ENCODE results near the gene DNMT1.
A peak's percentile ranks its signal among the peaks of the same experiment; 100 is the strongest.

Gene DNMT1

DNA sequence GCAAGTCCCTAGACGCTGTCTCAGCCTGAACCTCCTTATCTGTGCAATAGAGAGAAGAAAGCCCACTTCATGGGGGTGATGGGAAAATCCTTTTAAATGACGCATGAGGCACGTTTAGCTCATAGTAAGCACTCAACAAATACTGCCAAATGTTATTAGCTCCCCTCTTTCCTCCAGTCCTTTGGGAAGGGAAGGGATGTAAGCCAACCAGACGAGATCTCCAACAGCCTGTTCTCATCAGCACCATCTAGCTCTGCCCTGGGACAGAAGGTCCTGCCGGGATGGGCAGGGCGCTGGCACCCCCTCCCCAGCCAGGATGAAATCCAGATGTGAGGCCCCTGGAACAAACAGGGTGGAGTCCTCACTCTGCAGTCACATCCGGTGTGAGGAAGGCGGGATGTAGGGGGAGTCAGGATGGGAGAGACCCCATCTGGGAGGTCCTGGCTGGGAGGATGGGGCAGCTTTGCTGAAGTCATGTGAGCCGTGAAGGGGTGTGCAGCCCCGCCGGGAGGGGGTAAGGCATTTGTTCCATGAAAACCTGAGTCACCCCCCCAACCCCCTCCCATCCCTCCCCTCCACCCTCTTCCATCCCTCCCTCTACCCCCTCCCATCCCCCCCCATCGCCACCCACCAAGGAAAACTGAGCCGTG is 31.7 kb upstream of the DNMT1 start:
- Mint-ChIP-seq H3K36me3 (peaks cover 4% of the 10 kb centered on the region), H3K4me3 (no peak overlapping the region), H3K27me3 (no peaks in the 10 kb centered on the region), H3K27ac (no peak overlapping the region), H3K4me1 (peaks cover 10% of the 10 kb centered on the region), H3K9me3 (no peaks in the 10 kb centered on the region)

DNA sequence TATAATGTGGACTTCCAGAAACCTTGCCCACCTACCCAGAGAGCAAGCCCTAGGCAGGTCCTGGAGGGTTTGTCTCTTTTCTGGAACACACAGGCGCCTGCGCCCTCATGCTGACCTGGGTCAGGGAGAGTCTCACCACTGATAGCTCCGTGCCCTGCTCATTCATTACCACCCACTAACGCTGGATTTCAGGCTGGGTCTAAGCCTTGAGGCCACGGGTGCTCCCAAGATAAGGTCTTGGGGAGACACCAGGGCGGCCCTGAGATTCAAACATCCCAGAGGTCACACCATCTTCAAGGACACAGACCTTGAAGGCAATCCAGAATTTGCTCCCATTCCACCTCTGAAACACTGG is 31.2 kb upstream of the DNMT1 start:
- no peaks in the 10 kb centered on the region for H3K9me3 Mint-ChIP-seq
- no peak overlapping the region for H3K4me3 Mint-ChIP-seq
- H3K36me3 Mint-ChIP-seq = peaks cover 4% of the 10 kb centered on the region
- H3K27me3 Mint-ChIP-seq = no peaks in the 10 kb centered on the region
- peaks cover 10% of the 10 kb centered on the region for H3K4me1 Mint-ChIP-seq
- no peak overlapping the region for H3K27ac Mint-ChIP-seq

DNA sequence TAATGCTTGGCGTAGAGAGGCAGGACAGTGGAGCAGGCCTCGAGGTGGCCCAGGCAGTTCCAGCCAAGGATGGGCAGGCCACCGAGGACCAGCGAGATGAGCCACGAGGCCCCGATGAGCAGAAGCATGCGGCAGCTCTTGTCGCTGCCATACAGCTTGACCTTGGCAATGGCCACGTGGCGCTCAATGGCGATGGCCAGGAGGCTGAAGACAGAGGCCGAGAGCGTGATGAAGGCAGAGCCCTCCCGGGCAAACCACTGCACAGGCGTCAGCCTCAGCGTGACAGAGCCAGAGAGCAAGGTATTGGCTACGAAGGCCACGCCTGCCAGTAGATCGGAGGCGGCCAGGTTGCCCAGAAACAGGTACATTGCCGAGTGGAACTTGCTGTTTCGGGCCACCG is 29.6 kb upstream of the DNMT1 start:
- no peaks in the 10 kb centered on the region for H3K27me3 Mint-ChIP-seq
- no peak overlapping the region for H3K4me3 Mint-ChIP-seq
- no peak overlapping the region for H3K27ac Mint-ChIP-seq
- H3K4me1 Mint-ChIP-seq = peaks cover 5% of the 10 kb centered on the region
- no peaks in the 10 kb centered on the region for H3K9me3 Mint-ChIP-seq
- H3K36me3 Mint-ChIP-seq = peaks cover 4% of the 10 kb centered on the region

DNA sequence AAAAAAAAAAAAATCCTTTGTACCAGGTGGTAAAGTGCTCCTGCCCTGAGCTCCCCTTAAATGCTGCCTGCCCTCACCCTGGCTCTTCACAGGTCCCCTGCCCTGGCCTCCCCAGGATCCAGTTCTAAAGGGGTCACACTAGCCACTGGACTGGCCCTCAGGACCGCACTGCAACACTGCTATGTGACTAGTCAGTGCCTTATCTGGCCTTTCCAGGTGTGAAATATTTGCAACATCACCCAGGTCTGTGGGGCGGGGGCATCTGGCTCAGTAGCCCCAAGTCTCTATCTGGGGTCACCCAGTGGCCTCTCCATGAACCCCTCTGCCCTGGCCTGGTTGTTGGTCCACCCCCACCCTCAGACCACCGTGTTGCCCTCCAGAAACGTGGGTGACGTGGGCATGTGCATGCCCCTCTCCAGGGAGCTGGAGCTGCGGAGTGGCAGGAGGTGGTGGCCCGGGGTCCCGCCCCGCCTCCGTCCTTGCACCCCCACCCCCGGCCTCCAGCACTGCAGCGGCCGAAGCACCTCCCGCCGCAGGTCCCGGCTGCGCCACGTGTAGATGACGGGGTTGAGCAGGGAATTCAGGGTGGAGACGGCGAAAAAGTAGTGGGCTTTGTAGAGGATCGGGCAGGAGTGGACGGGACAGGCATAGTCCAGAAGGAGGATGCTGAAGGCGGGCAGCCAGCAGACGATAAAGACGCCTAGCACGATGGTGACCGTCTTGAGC is 28.9 kb upstream of the DNMT1 start:
- H3K27ac Mint-ChIP-seq = no peak overlapping the region
- no peak overlapping the region for H3K4me3 Mint-ChIP-seq
- no peaks in the 10 kb centered on the region for H3K9me3 Mint-ChIP-seq
- H3K4me1 Mint-ChIP-seq = peaks cover 8% of the 10 kb centered on the region
- no peaks in the 10 kb centered on the region for H3K27me3 Mint-ChIP-seq
- peaks cover 4% of the 10 kb centered on the region for H3K36me3 Mint-ChIP-seq

DNA sequence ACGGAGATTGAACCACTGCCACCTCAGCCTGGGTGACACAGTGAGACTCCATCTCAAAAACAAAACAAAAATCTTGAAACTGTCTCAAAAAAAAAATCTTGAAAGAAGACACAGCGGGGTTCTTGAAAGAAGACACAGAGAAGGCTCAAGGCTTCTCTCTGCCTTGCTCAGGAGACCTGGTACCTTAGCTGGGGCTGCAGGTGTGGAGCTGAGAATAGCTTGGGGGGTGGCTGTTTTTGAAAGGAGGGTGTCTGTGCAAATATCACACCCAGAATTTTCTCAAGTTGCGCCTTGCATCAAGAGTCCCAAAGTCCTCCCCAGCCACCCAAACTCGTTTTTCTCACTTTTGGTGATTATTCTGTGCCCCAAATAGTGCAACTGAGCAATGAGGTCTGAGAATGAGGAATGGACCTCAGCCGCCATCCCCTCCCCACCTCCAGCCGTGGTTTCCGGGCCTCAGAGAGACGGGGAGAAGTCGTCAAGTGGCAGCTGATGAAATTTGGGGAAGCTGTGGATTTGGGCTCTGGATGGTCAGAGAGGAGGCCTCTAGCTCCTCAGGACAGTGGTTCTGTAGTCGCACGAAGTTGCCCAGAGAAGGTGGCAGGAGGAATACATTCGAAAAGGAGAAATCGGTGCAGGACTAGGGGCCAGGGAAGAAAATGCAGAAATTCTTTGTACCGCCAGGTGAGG is 27.6 kb upstream of the DNMT1 start:
- no peak overlapping the region for H3K4me3 Mint-ChIP-seq
- no peaks in the 10 kb centered on the region for H3K27me3 Mint-ChIP-seq
- H3K4me1 Mint-ChIP-seq = peaks cover 8% of the 10 kb centered on the region
- H3K36me3 Mint-ChIP-seq = peaks cover 4% of the 10 kb centered on the region
- H3K9me3 Mint-ChIP-seq = no peaks in the 10 kb centered on the region
- no peak overlapping the region for H3K27ac Mint-ChIP-seq

DNA sequence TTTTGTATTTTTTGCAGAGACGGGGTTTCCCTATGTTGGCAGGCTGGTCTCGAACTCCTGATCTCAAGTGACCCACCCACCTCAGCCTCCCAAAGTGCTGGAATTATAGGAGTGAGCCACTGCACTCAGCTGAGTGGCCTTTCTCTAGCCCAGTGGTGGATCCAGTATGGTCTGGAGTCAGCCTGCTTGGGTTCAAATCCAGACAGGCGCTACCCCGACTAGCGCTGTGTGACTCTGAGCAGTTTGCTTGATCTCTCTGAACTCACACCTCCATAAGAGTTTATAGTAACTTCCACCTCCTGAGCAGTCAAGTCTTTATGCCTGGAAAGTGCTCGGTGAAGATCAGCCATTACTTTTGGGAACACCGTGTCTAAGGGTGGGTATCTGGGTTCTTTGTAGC is 25.9 kb upstream of the DNMT1 start:
- Mint-ChIP-seq H3K36me3 (peaks cover 4% of the 10 kb centered on the region), H3K4me1 (peaks cover 4% of the 10 kb centered on the region), H3K9me3 (no peaks in the 10 kb centered on the region), H3K27me3 (no peaks in the 10 kb centered on the region), H3K27ac (no peak overlapping the region), H3K4me3 (no peak overlapping the region)

DNA sequence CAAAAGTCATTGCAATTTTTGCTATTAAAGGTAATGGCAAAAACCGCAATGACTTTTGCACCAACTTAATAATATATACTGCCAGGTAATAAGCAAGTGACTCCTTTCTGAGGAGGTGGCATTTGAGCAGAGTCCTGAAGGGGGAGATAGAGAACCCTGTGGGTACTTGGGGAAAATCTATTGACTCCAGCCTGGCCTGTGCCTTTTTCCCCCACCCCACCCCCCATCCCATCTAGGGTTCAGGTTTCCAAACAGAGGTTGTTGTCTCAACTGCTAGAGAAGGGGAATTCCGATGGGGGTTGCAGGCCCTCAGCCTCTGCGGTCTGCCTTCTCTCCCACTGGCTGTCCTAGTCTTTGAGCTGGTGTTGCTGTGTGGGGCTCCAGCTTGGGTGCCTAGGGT is 24.9 kb upstream of the DNMT1 start:
- H3K36me3 Mint-ChIP-seq = peaks cover 4% of the 10 kb centered on the region
- H3K4me1 Mint-ChIP-seq = peaks cover 4% of the 10 kb centered on the region
- H3K27ac Mint-ChIP-seq = no peak overlapping the region
- no peak overlapping the region for H3K4me3 Mint-ChIP-seq
- no peaks in the 10 kb centered on the region for H3K9me3 Mint-ChIP-seq
- no peaks in the 10 kb centered on the region for H3K27me3 Mint-ChIP-seq

DNA sequence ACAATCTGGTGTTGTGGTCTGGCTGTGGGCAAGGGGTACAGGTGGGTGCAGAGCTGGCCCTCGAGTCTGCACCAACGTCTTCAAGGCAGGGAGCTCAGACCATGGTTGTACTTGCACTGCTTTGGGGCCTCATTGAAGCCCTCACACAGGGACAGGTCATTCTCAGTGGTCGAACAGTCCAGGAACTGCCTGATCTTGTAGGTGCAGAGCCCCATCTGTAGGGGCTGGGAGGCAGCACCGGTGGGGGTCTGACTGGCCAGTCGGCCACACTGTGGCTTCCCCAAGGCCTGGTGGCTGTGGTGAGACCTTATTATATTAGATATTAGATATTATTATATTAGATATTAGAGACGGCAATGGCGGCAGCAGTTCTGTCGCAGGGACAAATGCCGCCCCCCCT is 22.3 kb upstream of the DNMT1 start:
- Mint-ChIP-seq H3K36me3 (no peaks in the 10 kb centered on the region), H3K9me3 (no peaks in the 10 kb centered on the region), H3K27me3 (no peaks in the 10 kb centered on the region), H3K27ac (no peak overlapping the region), H3K4me1 (peaks cover 4% of the 10 kb centered on the region), H3K4me3 (no peak overlapping the region)

DNA sequence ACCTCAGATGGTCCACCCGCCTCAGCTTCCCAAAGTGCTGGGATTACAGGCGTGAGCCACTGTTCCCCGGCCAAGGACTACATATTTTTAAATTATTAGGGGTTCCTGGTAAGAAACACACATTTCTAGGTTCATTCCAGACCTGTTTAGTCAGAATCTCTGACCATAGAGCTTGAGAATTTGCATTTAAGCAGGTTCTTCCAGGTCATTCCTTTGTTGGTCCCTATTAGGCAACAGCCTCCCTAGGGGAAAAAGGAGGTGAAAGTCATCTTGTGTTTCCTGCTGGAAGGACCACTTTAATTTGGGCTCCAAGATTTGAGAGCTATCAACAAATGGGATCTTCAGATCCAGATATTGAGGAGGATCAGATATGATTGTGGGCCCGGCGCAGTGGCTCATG is 20.0 kb upstream of the DNMT1 start:
- H3K36me3 Mint-ChIP-seq = no peaks in the 10 kb centered on the region
- no peak overlapping the region for H3K27ac Mint-ChIP-seq
- H3K27me3 Mint-ChIP-seq = no peaks in the 10 kb centered on the region
- peaks cover 4% of the 10 kb centered on the region for H3K4me1 Mint-ChIP-seq
- H3K4me3 Mint-ChIP-seq = no peak overlapping the region
- H3K9me3 Mint-ChIP-seq = no peaks in the 10 kb centered on the region

DNA sequence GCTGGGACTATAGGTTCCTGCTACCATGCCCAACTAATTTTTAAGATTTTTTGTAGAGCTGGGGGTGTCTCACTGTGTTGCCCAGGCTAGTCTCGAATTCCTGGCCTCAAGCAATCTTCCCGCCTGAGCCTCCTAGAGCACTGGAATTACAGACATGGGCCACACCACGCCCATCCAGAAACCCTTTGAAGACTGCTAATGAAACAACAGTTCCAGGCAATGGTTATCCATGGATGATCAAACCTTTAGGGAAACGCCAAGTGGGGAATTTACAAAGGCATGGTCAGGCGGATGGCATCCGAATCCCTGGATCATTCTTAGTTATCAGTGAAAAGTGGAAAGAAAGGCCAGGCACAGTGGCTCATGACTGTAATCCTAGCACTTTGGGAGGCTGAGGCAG is 16.9 kb upstream of the DNMT1 start:
- no peaks in the 10 kb centered on the region for H3K4me1 Mint-ChIP-seq
- no peaks in the 10 kb centered on the region for H3K27me3 Mint-ChIP-seq
- H3K36me3 Mint-ChIP-seq = peaks cover 1% of the 10 kb centered on the region
- H3K4me3 Mint-ChIP-seq = no peak overlapping the region
- H3K27ac Mint-ChIP-seq = no peak overlapping the region
- no peaks in the 10 kb centered on the region for H3K9me3 Mint-ChIP-seq

DNA sequence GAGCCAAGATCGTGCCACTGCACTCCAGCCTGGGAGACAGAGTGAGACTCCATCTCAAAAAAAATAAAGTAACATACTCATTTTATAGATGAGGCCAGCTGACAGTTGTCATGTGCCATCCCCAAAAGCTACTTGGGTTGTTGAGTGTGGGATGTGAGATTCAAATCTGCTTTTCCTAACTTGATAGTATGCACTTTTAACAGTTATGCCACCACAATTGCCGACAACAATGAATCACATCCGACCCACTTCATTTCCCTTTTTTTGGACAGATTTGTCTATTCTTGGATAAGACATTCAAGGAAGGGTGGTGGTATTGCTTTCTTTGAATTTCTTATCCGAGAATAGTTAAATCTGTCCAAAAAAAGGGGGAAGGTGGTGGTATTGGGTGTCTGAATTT is 16.3 kb upstream of the DNMT1 start:
- Mint-ChIP-seq H3K4me1 (no peaks in the 10 kb centered on the region), H3K9me3 (no peaks in the 10 kb centered on the region), H3K27ac (no peak overlapping the region), H3K27me3 (no peaks in the 10 kb centered on the region), H3K4me3 (no peak overlapping the region), H3K36me3 (peaks cover 1% of the 10 kb centered on the region)

DNA sequence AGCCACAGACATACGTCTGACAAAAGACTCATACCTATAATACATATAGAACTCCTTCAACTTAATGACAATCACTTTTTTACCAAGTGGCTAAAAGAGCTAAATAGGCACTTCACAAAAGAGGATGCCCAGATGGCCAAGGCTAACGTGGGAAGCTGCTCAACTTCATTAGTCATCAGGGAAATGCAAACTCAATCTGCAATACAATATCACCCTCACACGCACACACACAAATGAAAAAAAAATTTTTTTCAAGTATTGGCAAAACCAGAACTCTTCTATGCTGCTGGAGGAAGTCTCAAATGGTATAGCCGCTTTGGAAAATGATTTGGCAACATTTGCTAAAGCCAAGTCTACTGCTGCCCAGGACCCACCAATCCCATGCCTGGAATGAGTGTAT is 14.6 kb upstream of the DNMT1 start:
- Mint-ChIP-seq H3K4me3 (no peak overlapping the region), H3K36me3 (peaks cover 1% of the 10 kb centered on the region), H3K9me3 (no peaks in the 10 kb centered on the region), H3K27me3 (no peaks in the 10 kb centered on the region), H3K4me1 (no peaks in the 10 kb centered on the region), H3K27ac (no peak overlapping the region)

DNA sequence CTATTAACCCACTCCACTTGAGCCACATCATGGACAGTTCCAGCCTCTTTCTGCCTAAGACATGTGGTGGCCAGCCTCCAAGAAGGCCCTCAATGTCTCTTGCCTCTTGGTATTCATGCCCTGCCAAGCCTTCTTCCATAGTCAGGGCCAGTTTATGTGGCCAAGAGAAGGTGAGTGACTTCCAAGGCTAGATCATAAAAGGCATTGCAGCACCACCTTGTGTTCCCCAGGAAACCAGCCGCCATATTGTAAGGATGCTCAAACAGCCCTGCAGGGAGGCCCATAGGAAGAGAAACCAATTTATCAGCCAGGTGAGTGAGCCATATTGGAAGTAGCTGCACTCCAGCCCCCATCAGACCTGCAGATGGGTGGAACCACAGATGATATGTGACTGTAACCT is 12.3 kb upstream of the DNMT1 start:
- Mint-ChIP-seq H3K4me1 (no peaks in the 10 kb centered on the region), H3K27ac (peak overlapping the region; percentile 8), H3K36me3 (peaks cover 1% of the 10 kb centered on the region), H3K9me3 (no peaks in the 10 kb centered on the region), H3K27me3 (no peaks in the 10 kb centered on the region), H3K4me3 (no peak overlapping the region)

DNA sequence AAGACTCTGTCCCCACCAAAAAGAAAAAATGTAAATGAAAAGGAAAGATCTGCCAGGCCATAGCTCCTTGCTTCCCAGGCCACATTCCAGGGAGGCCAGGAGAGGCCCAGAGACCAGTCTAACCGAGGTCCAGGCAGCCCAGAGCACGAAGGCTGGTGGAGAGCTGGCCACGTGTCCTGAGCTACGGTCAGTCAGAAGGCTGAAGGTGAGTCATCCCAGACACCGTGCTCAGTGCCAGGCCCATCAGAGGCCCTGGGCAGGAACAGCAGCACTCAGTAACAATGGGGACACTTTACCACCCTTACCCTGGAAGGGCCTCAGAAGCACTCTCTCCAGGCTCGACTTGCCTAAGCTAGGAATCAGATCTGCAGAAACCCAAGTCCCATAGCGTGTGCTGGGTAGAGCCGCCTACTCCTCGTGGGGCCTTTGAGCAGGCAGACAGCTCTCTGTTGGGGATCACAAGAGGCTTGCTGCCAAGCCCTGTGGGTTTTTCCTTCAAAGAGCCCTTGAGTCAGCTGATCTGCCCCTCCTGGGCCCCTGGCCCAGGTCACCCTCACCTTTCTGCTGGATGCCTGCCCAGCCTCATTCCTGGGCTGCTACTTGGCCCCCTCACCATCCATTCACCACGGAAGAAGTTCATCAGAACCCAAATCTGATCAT is 11.6 kb upstream of the DNMT1 start:
- H3K4me3 Mint-ChIP-seq = no peak overlapping the region
- no peaks in the 10 kb centered on the region for H3K27me3 Mint-ChIP-seq
- no peaks in the 10 kb centered on the region for H3K9me3 Mint-ChIP-seq
- H3K27ac Mint-ChIP-seq = no peak overlapping the region
- peaks cover 1% of the 10 kb centered on the region for H3K36me3 Mint-ChIP-seq
- H3K4me1 Mint-ChIP-seq = no peaks in the 10 kb centered on the region

DNA sequence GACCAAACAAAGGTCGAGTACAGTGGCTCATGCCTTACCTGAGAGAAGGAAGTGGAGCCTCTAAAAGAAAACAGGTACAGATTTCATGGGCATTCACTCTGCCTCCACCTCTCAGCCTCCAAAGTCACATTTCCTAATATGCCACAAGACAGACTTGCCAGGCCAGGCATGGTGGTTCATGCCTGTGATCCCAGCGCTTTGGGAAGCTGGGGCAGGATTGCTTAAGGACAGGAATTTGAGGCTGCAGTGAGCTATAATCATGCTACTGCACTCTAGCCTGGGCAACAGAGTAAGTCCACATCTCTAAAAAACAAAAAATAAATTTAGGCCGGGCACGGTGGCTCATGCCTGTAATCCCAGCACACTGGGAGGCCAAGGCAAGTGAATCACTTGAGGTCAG is 10.9 kb upstream of the DNMT1 start:
- Mint-ChIP-seq H3K4me3 (no peak overlapping the region), H3K27me3 (no peaks in the 10 kb centered on the region), H3K9me3 (no peaks in the 10 kb centered on the region), H3K4me1 (no peaks in the 10 kb centered on the region), H3K36me3 (peaks cover 1% of the 10 kb centered on the region), H3K27ac (no peak overlapping the region)

DNA sequence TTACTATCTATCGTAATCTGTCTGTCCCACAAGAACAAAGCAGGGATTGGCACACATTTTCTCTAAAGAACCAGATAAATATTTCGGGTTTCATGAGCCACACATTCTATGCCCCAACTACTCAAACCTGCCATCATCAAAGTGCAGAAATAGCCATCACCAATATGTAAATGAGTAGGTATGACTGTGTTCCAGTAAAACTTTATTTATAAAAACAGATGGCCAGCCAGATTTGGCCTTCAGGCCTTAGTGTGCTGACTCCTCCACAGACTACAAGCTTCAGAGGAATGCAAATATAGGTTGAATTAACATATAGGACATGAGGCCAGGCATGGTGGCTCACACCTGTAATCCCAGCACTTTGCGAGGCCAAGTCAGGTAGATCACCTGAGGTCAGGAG is 8.9 kb upstream of the DNMT1 start:
- H3K36me3 Mint-ChIP-seq = peaks cover 1% of the 10 kb centered on the region
- H3K9me3 Mint-ChIP-seq = no peaks in the 10 kb centered on the region
- H3K4me1 Mint-ChIP-seq = peaks cover 7% of the 10 kb centered on the region

More for the DNA sequence above, 8.9 kb upstream of the DNMT1 start:
- H3K4me3 Mint-ChIP-seq = no peak overlapping the region
- H3K27me3 Mint-ChIP-seq = no peaks in the 10 kb centered on the region
- no peak overlapping the region for H3K27ac Mint-ChIP-seq

Data from activated naive CD4-positive, alpha-beta T cell treated with anti-CD3 and anti-CD28 coated beads, Interleukin-2, amount 50 U/mL, for 24 hours (primary cell).